Liver (tissue), 9 donors: ENCODE measurements around the gene ALDH9A1. TPM values are rescaled to one million over a fixed set of nuclear protein-coding genes. Genes with fewer than 3 reads are reported as not detected.
A peak's percentile ranks its signal among the peaks of the same experiment; 100 is the strongest.

Experiments used
- DNase-seq: peaks from one replicate; pipeline ENCODE4 v3.0.0-alpha.2; 2017; ENCODE audit warnings: low spot score
- H3K27ac ChIP-seq, 2 donors: one replicate each; pipeline ENCODE4 v1.7.0; 2013; ENCODE audit warnings: inconsistent platforms in 2 of 2, low read length in 2 of 2, control low read depth in 1 of 2, low read depth in 1 of 2, mild to moderate bottlenecking in 1 of 2
- H3K27me3 ChIP-seq, 4 donors: one replicate each; pipeline versions ENCODE4 v1.6.1 to v1.7.0; 2013; ENCODE audit warnings: low read length in 3 of 4, inconsistent platforms in 1 of 4, mild to moderate bottlenecking in 1 of 4, moderate library complexity in 1 of 4; ENCODE audit not compliant: control insufficient read depth in 4 of 4, insufficient read depth in 4 of 4
- H3K36me3 ChIP-seq, 4 donors: one replicate each; pipeline versions ENCODE4 v1.6.1 to v1.7.0; 2013; ENCODE audit warnings: low read length in 3 of 4, mild to moderate bottlenecking in 3 of 4, low read depth in 1 of 4, moderate library complexity in 1 of 4; ENCODE audit not compliant: control insufficient read depth in 4 of 4, insufficient read depth in 3 of 4
- H3K4me1 ChIP-seq, 4 donors: one replicate each; pipeline versions ENCODE4 v1.6.1 to v1.7.0; 2013; ENCODE audit warnings: low read length in 3 of 4, mild to moderate bottlenecking in 3 of 4, moderate library complexity in 1 of 4; ENCODE audit not compliant: control insufficient read depth in 4 of 4, insufficient read depth in 4 of 4
- H3K4me3 ChIP-seq, 3 donors: one replicate each; pipeline versions ENCODE4 v1.6.1 to v1.7.0; 2013; ENCODE audit warnings: low read length in 3 of 3, control low read depth in 1 of 3, low read depth in 1 of 3, mild to moderate bottlenecking in 1 of 3
- H3K9ac ChIP-seq, 2 donors: one replicate each; pipeline ENCODE4 v1.7.0; 2013; ENCODE audit warnings: low read length in 2 of 2, mild to moderate bottlenecking in 2 of 2, moderate library complexity in 2 of 2, control low read depth in 1 of 2, low read depth in 1 of 2
- H3K9me3 ChIP-seq, 4 donors: one replicate each; pipeline versions ENCODE4 v1.6.1 to v1.7.0; 2013; ENCODE audit warnings: low read length in 3 of 4; ENCODE audit not compliant: control insufficient read depth in 4 of 4
- EGR1 ChIP-seq, 2 donors: IDR thresholded peaks; 2 replicates each; pipeline ENCODE4 v1.6.1; 2016 to 2018; ENCODE audit warnings: antibody characterized with exemption in 2 of 2, low read depth in 2 of 2
- FOXA1 ChIP-seq: IDR thresholded peaks from 2 replicates; pipeline ENCODE4 v1.6.1; 2016; ENCODE audit warnings: antibody characterized with exemption
- FOXA2 ChIP-seq: IDR thresholded peaks from 2 replicates; pipeline ENCODE4 v1.6.1; 2016; ENCODE audit warnings: antibody characterized with exemption
- GABPA ChIP-seq, 2 donors: IDR thresholded peaks in 1 of 2; conservative IDR thresholded peaks in 1 of 2; 2 replicates each; pipeline ENCODE4 v1.6.1; 2016; ENCODE audit warnings: antibody characterized with exemption in 2 of 2, mild to moderate bottlenecking in 1 of 2, moderate library complexity in 1 of 2
- HNF4A ChIP-seq, 2 donors: conservative IDR thresholded peaks; 2 replicates each; pipeline ENCODE4 v1.6.1; 2016; ENCODE audit warnings: antibody characterized with exemption in 2 of 2, mild to moderate bottlenecking in 2 of 2
- HNF4G ChIP-seq: IDR thresholded peaks from 2 replicates; pipeline ENCODE4 v1.6.1; 2016; ENCODE audit warnings: antibody characterized with exemption
- JUND ChIP-seq, 2 donors: IDR thresholded peaks; 2 replicates each; pipeline ENCODE4 v1.6.1; 2016; ENCODE audit warnings: antibody characterized with exemption in 2 of 2
- NR2F2 ChIP-seq: IDR thresholded peaks from 2 replicates; pipeline ENCODE4 v1.6.1; 2016; ENCODE audit warnings: antibody characterized with exemption
- RAD21 ChIP-seq, 2 donors: IDR thresholded peaks; 2 replicates each; pipeline ENCODE4 v1.6.1; 2016; ENCODE audit warnings: antibody characterized with exemption in 2 of 2, mild to moderate bottlenecking in 2 of 2
- RXRA ChIP-seq, 2 donors: IDR thresholded peaks; 2 replicates each; pipeline ENCODE4 v1.6.1; 2017 to 2018; ENCODE audit warnings: antibody characterized with exemption in 2 of 2, mild to moderate bottlenecking in 1 of 2
- SP1 ChIP-seq: IDR thresholded peaks from 2 replicates; pipeline ENCODE4 v1.6.1; 2018; ENCODE audit warnings: antibody characterized with exemption, mild to moderate bottlenecking
- TAF1 ChIP-seq: conservative IDR thresholded peaks from 2 replicates; pipeline ENCODE4 v1.6.1; 2016; ENCODE audit warnings: antibody characterized with exemption, mild to moderate bottlenecking
- YY1 ChIP-seq: IDR thresholded peaks from 2 replicates; pipeline ENCODE4 v1.6.1; 2016; ENCODE audit warnings: antibody characterized with exemption, mild to moderate bottlenecking
- WGBS: extraction: QIAGEN DNeasy Blood & Tissue Kit; methylation state at CpG from one replicate; pipeline ENCODE4 v1.1.7; 2013; 5-methylcytosine and 5-hydroxymethylcytosine counted together
- polyA plus RNA-seq, 2 donors: library from polyadenylated mRNA; stranded (reverse) in 1 of 2; unstranded in 1 of 2; fragments of 200-250 nt in 1 of 2; fragments of >200 nt in 1 of 2; fragmentation: Nextera tagmentation in 1 of 2; extraction: Ambion mirVana in 1 of 2; gene quantifications; one replicate each; pipeline versions ENCODE4 v1.2.1 to v1.2.3, GENCODE V29; 2013 to 2015
- total RNA-seq, 2 donors: library from RNA; depleted of rRNA; stranded (reverse); fragments of >200 nt; gene quantifications; one replicate each; pipeline ENCODE4 v1.2.3, GENCODE V29; 2014
- TF ChIP-seq, protein P1 (sequence below): IDR thresholded peaks from 2 replicates; pipeline ENCODE4 v1.6.1; 2016; ENCODE audit warnings: antibody characterized with exemption
- TF ChIP-seq, protein P2 (sequence below): IDR thresholded peaks from 2 replicates; pipeline ENCODE4 v1.6.1; 2016; ENCODE audit warnings: antibody characterized with exemption
- TF ChIP-seq, protein P3 (sequence below): fragments of 150-350 bp; IDR thresholded peaks from 2 replicates; pipeline ENCODE4 v1.5.1; 2017; ENCODE audit warnings: improper control_type of control experiment, low read depth, low read length; ENCODE audit not compliant: missing input control
- TF ChIP-seq, protein P4 (sequence below): IDR thresholded peaks from 2 replicates; pipeline ENCODE4 v1.6.1; 2016; ENCODE audit warnings: antibody characterized with exemption, mild to moderate bottlenecking
- TF ChIP-seq, protein P5 (sequence below): IDR thresholded peaks from 2 replicates; pipeline ENCODE4 v1.6.1; 2016; ENCODE audit warnings: antibody characterized with exemption
- donor health status: healthy.
- donor health status: healthy.
- donor health status: healthy.
- donor health status: healthy.
- donor health status: healthy.

The ALDH9A1 gene
- total and polyA plus RNA-seq, 4 donors: 42.8 to 93.4 (median 79.8) TPM

DNA sequence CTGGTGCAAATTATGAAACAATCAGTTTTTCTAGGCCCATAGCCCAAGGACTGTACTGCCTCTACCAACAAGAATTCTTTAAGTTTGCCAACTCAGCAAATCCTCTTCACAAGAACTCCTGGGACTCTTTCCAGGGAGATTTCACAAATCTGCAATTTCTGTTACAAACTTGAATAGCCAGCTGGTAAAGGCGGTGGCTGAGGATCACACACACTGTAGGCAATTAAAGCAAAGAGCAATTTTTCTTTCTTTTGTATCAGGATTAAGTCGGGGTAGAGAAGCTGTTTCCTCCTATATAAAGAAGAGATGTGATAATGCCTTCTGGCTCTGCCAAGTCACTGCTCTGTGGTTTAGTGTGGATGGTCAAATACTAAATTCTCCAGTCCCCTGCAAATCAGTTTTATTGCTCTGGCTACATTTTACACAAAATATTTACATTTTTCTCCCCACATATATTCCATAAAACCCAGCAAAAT lies 1.7 kb downstream of the ALDH9A1 start:
- no peak for TF ChIP-seq FOXA2
- peak in 1 of 2 donors; percentile 45 for TF ChIP-seq RXRA (IDR thresholded peaks at IDR 0.05)
- no peak for TF ChIP-seq TAF1
- TF ChIP-seq, protein P1, sequence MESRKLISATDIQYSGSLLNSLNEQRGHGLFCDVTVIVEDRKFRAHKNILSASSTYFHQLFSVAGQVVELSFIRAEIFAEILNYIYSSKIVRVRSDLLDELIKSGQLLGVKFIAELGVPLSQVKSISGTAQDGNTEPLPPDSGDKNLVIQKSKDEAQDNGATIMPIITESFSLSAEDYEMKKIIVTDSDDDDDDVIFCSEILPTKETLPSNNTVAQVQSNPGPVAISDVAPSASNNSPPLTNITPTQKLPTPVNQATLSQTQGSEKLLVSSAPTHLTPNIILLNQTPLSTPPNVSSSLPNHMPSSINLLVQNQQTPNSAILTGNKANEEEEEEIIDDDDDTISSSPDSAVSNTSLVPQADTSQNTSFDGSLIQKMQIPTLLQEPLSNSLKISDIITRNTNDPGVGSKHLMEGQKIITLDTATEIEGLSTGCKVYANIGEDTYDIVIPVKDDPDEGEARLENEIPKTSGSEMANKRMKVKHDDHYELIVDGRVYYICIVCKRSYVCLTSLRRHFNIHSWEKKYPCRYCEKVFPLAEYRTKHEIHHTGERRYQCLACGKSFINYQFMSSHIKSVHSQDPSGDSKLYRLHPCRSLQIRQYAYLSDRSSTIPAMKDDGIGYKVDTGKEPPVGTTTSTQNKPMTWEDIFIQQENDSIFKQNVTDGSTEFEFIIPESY: peak; percentile 26
- TF ChIP-seq JUND (IDR thresholded peaks at IDR 0.05): peak in 1 of 2 donors; percentile 15
- peak; percentile 14 to 48 for TF ChIP-seq RAD21 (IDR thresholded peaks at IDR 0.05)
- TF ChIP-seq FOXA1: no peak
- no peak for TF ChIP-seq SP1
- no peak for TF ChIP-seq YY1
- TF ChIP-seq, protein P2, sequence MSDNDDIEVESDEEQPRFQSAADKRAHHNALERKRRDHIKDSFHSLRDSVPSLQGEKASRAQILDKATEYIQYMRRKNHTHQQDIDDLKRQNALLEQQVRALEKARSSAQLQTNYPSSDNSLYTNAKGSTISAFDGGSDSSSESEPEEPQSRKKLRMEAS: no peak
- TF ChIP-seq EGR1 (IDR thresholded peaks at IDR 0.05; ENCODE audit: low read depth in 2 of 2): no peak
- TF ChIP-seq, protein P3, sequence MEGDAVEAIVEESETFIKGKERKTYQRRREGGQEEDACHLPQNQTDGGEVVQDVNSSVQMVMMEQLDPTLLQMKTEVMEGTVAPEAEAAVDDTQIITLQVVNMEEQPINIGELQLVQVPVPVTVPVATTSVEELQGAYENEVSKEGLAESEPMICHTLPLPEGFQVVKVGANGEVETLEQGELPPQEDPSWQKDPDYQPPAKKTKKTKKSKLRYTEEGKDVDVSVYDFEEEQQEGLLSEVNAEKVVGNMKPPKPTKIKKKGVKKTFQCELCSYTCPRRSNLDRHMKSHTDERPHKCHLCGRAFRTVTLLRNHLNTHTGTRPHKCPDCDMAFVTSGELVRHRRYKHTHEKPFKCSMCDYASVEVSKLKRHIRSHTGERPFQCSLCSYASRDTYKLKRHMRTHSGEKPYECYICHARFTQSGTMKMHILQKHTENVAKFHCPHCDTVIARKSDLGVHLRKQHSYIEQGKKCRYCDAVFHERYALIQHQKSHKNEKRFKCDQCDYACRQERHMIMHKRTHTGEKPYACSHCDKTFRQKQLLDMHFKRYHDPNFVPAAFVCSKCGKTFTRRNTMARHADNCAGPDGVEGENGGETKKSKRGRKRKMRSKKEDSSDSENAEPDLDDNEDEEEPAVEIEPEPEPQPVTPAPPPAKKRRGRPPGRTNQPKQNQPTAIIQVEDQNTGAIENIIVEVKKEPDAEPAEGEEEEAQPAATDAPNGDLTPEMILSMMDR: no peak
- peak; percentile 29 to 38 for TF ChIP-seq HNF4A (conservative IDR thresholded peaks at IDR 0.05)
- TF ChIP-seq, protein P4, sequence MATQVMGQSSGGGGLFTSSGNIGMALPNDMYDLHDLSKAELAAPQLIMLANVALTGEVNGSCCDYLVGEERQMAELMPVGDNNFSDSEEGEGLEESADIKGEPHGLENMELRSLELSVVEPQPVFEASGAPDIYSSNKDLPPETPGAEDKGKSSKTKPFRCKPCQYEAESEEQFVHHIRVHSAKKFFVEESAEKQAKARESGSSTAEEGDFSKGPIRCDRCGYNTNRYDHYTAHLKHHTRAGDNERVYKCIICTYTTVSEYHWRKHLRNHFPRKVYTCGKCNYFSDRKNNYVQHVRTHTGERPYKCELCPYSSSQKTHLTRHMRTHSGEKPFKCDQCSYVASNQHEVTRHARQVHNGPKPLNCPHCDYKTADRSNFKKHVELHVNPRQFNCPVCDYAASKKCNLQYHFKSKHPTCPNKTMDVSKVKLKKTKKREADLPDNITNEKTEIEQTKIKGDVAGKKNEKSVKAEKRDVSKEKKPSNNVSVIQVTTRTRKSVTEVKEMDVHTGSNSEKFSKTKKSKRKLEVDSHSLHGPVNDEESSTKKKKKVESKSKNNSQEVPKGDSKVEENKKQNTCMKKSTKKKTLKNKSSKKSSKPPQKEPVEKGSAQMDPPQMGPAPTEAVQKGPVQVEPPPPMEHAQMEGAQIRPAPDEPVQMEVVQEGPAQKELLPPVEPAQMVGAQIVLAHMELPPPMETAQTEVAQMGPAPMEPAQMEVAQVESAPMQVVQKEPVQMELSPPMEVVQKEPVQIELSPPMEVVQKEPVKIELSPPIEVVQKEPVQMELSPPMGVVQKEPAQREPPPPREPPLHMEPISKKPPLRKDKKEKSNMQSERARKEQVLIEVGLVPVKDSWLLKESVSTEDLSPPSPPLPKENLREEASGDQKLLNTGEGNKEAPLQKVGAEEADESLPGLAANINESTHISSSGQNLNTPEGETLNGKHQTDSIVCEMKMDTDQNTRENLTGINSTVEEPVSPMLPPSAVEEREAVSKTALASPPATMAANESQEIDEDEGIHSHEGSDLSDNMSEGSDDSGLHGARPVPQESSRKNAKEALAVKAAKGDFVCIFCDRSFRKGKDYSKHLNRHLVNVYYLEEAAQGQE: no peak
- TF ChIP-seq, protein P5, sequence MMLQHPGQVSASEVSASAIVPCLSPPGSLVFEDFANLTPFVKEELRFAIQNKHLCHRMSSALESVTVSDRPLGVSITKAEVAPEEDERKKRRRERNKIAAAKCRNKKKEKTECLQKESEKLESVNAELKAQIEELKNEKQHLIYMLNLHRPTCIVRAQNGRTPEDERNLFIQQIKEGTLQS: no peak
- TF ChIP-seq GABPA (IDR thresholded peaks at IDR 0.05 in 1 of 2, conservative IDR thresholded peaks at IDR 0.05 in 1 of 2): no peak
- no peak for TF ChIP-seq HNF4G
- TF ChIP-seq NR2F2: no peak
- H3K4me3 ChIP-seq: peak overlapping the region; percentile 7 to 89 (median 48)
- H3K36me3 ChIP-seq: no peaks in the 10 kb centered on the region
- no peaks in the 10 kb centered on the region for H3K27me3 ChIP-seq
- no peaks in the 10 kb centered on the region for H3K9me3 ChIP-seq
- peak overlapping the region; percentile 9 to 36 for H3K27ac ChIP-seq
- H3K4me1 ChIP-seq: peaks cover 8 to 32% (median 21%) of the 10 kb centered on the region in 4 donors
- no peak for DNase-seq
- peak overlapping the region in 1 of 2 donors; percentile 56 for H3K9ac ChIP-seq
- WGBS: 5% methylated on average over 2 of the region's 2 CpGs
